IMR-90 (cell line): Measurements from ENCODE around the gene PRPH2.

ENCODE experiments used
- CEBPB ChIP-seq: IDR thresholded peaks from 2 replicates; pipeline ENCODE4 v1.6.1; 2012; ENCODE audit warnings: low read depth, low read length, improper control_type of control experiment
- CTCF ChIP-seq: conservative IDR thresholded peaks from 2 replicates; pipeline ENCODE4 v1.5.1; 2012; ENCODE audit warnings: mild to moderate bottlenecking, low read depth, low read length, improper control_type of control experiment
- MAFK ChIP-seq: IDR thresholded peaks from 2 replicates; pipeline ENCODE4 v1.6.1; 2012; ENCODE audit warnings: low read depth, low read length, improper control_type of control experiment
- MXI1 ChIP-seq: IDR thresholded peaks from 2 replicates; pipeline ENCODE4 v1.6.1; 2012; ENCODE audit warnings: low read depth, mild to moderate bottlenecking, low read length, moderate library complexity, borderline replicate concordance
- POLR2A ChIP-seq: IDR thresholded peaks from 2 replicates; pipeline ENCODE4 v1.6.1; 2012; ENCODE audit warnings: mild to moderate bottlenecking, low read depth, low read length
- RAD21 ChIP-seq: IDR thresholded peaks from 2 replicates; pipeline ENCODE4 v1.6.1; 2012; ENCODE audit warnings: low read length, improper control_type of control experiment
- RCOR1 ChIP-seq: IDR thresholded peaks from 2 replicates; pipeline ENCODE4 v1.6.1; 2012; ENCODE audit warnings: mild to moderate bottlenecking, low read length, improper control_type of control experiment; ENCODE audit not compliant: insufficient replicate concordance
- RFX5 ChIP-seq: IDR thresholded peaks from 2 replicates; pipeline ENCODE4 v1.8.0; 2012; ENCODE audit warnings: low read depth, mild to moderate bottlenecking, low read length, moderate library complexity
- SMC3 ChIP-seq: fragments of 150-350 bp; IDR thresholded peaks from 2 replicates; pipeline ENCODE4 v1.6.1; 2016; ENCODE audit warnings: low read depth, mild to moderate bottlenecking, antibody characterized with exemption, low read length, moderate library complexity
- USF2 ChIP-seq: fragments of 150-350 bp; IDR thresholded peaks from 2 replicates; pipeline ENCODE4 v1.6.1; 2017; ENCODE audit warnings: mild to moderate bottlenecking, antibody characterized with exemption, low read length, low read depth

- no peak for TF ChIP-seq CTCF
- no peak for TF ChIP-seq RCOR1
- TF ChIP-seq SMC3: no peak
- TF ChIP-seq POLR2A: no peak
- no peak for TF ChIP-seq MAFK
- TF ChIP-seq MXI1: no peak
- no peak for TF ChIP-seq CEBPB
- no peak for TF ChIP-seq RAD21
- no peak for TF ChIP-seq RFX5
- no peak for TF ChIP-seq USF2
Measured at GRCh38 chr6:42659806-42660205, 62.6 kb downstream of the PRPH2 start.
